SKM-1 (cell line): Measurements from ENCODE around the gene GGCX.

Source experiments
- DNase-seq: peaks from one replicate; lab custom pipeline; 2025; ENCODE audit not compliant: unreplicated experiment; lab: John Stamatoyannopoulos, UW

Gene GGCX

DNA sequence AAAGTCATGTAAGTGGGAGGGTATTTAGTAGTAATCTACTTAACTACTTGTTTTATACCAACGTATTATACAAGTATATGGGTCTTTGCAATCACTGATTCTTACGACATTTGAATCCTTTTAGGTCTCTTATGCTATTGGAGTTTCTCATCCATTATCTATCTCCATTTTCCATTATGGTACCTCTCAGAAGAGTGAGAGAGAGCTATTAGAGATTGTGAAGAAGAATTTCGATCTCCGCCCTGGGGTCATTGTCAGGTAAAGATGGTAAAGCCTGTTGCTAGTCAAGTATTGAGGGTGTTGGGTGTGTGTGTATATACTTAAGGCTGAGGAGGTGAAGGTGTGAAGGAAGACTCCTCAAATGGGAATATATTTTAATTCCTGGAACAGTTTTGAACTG is 18.5 kb downstream of the GGCX start:
- no peak for DNase-seq

- no peak for DNase-seq
Observed at GRCh38 chr2:85541753-85542457, 19.4 kb downstream of the GGCX start.

- no peak for DNase-seq
Observed at GRCh38 chr2:85541262-85541661, 20.0 kb downstream of the GGCX start.

- no peak for DNase-seq
Observed at GRCh38 chr2:85540133-85540648, 21.1 kb downstream of the GGCX start.

DNA sequence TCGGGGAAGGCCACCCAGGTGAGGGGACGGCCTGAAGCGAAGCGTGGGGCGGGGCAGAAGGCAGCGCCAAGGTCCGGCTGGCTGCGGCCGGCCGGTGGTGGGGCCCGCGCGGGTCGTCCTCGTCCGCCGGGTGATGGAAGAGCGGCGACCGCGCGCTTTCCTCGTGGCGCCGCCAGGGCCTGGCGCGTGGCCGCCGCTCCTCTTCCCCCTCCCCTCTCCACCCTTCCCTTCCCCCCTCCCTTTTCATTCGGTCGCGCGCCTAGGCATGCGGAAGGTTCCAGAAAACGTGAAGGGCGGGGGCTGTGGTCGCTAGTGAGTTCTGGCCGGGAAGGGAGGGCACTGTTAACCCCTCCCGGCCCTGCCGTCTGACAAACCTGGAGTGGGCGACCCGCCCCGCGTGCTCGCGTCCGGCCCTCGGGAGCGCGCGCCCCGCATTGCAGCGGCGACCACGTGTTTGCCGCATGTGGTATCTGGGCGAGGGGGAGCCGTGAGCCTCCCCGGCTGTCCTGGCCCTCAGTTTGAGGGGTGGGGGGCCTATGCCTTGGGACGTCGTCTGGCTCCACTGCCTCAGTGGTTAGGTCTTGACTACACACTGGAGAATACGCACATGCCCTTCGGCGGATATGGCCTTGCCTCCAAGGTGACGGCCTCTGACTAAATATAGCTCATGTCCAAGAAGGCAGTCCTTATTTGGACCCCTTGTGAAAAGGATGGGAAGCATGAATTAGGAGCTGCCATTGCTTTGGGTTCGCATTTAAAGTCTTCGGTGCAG is 21.7 kb downstream of the GGCX start:
- peak; percentile 77 for DNase-seq

GRCh38 chr2:85538507-85539360 is 22.6 kb downstream of the GGCX start, which contains the start of gene MAT2A:
TSS of gene MAT2A (plus strand) at chr2:85539168. CDS start at chr2:85539288, 120 bp downstream.
- DNase-seq: peak; percentile 99

DNA sequence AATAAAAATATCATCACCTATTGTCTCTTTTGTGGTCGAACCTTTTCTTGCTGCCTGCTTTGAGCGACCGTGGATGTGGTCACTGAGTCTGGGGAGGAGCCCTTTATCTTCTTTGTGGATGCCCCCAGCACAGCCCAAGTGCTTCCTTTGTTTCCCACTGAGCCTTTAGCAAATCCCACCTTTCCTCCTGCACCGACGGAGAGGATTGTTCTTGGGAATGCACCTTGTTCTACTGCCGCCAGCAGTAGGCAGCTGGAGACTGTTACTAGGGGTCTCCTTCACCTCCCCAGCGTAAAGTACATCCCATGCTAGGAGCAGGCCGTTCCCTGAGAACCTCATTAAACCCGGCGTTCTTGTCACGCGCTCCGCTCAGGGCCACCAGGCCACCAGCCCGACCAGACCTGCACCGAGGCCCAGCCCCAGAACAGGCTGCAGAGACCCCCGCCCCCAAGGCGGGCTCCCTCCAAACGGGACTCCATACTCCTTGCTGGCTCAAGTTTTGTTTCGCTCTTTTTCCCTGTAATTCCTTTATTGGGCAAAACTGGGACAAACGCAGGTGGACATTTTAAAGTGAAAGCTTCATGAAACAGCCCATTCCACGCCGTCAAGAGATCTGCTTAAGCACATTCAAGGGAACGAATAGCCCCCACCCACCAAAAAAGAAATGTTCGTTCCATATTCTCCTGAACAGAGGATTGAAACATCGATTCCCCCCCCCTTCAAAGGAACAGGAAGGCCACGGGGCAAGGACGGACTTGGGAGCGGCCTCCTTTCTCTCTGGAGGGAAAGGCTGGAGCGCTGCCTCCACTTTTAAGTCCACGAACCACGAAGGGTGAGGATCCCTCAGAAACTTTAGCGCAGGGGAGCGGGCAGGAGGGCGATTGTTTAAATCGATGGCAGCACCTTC is 23.4 kb downstream of the GGCX start:
- DNase-seq: no peak

- DNase-seq: no peak
Observed at GRCh38 chr2:85536479-85536878, 24.8 kb downstream of the GGCX start.

- peak; percentile 40 for DNase-seq
Observed at GRCh38 chr2:85534881-85535280, 26.4 kb downstream of the GGCX start.

- DNase-seq: no peak
Observed at GRCh38 chr2:85534099-85534498, 27.2 kb downstream of the GGCX start.

DNA sequence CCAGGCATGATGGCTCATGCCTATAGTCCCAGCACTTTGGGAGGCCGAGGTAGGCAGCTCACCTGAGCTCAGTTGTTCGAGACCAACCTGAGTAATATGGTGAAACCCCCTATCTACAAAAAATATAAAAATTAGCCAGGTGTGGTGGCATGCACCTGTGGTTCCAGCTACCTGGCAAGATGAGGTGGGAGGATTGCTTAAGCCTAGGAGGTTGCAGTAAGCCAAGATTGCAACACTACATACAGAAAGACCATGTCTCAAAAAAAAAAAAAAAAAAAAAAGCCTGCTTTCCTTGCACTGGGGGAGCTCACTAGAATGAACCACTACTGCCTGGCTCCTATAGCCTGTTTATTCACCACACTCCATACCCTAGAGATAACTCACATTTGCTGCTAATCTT is 29.7 kb downstream of the GGCX start:
- DNase-seq: no peak

GRCh38 chr2:85529809-85530208 is 31.5 kb downstream of the GGCX start:
- no peak for DNase-seq

DNA sequence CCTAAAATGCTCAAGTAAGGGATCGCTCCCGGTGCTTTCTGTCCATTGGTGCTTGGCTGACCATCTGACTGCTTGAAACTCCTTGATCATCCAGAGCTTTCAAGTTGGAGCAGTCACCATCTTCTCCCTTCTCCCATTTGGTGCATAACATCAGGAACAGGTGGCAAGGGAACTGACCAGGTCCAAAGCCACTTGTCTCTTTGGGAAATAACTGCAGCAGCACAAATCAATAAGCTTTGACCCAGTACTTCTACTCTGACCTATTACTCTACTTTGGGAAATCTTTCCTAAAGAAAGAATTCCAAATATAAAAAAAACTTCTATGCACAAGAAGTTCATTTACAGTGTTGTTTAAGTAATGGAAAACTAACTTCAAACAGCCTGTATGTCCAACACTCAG is 32.9 kb downstream of the GGCX start:
- DNase-seq: no peak

DNA sequence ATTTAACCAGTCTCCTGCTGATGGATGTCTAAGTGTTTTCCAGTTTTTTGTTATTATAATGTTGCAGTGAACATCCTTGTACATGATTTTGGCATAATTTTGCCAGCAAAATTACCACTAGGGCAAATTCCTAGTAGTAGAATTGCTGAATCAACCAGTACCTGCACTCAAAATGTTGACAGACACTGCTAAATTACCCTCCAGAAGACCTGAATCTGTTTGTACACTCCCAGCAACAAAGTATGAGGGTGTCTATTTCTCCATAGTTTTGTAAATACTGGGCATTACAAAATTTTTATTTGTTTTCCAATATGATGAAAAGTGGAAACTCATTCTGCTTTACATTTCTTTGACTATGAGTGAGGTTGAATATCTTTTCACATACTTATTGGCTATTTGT is 33.5 kb downstream of the GGCX start:
- no peak for DNase-seq

GRCh38 chr2:85525567-85525966 is 35.7 kb downstream of the GGCX start:
- DNase-seq: no peak

DNA sequence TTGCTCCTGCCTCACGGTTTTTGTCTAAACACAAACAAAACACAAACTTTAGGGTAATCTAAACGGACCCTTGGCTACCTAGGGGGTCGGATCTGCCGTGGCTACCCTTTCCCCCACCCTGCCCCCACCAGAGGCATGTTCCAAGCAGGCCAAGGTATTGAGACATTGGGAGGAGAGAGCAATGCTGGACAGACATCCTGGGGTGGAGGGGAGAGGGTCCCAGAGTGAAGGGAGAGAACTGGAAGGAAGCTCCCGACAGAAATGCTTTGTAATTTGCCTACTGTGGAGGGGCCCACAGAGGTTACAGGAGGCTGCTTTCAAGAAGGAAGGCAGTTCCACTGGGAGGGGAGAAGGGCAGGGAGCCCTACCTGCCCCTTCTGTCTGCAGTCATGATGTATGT is 36.3 kb downstream of the GGCX start:
- no peak for DNase-seq

DNA sequence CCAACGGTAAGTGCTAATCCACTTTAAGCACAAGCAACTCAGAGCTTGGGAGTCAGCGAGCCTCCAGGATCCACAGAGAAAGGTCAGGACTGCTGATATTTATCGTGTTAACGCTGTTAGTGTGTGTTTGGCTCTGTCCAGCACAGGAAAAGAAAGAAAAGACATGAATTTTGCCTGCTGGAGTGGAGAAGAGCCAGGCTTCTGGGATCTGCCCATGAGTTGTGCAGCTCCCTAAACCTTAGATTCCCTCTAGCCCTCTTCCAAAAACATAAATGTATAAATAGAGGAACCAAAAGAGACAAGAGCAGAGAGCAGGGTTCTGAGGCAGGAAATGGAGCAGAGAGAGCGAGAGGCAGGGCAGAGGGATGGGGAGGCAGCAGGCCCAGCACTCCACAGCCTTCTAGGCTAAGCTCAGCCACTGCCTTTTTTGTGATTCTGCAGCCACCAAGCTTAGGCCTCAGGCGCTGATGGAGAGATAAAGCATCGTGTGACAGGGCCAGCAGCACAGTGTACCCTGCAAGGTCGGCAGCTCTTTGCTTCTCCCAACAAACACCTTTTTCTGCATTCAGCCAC is 36.9 kb downstream of the GGCX start:
- peak; percentile 42 for DNase-seq

DNA sequence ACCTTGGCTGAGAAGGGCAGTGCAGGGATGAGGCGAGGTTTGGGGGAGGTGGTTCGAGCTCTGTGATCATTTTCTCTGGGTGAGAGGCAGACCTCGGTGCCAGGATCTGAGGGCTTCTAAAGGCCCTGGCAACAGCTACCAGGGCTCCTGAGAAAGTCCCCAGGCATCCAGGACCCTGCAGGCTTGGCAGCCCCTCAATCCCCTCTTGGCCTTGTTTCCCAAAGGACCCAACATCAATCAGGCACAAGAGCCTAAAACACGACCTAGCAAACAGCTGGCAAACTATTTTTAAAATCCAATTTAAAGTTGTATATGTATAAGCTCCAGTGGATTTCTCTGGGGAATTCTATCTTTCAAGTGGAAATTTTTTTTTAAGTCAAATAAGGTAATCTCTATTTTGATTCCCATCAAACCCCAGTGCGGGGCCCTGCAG is 37.4 kb downstream of the GGCX start:
- no peak for DNase-seq

DNA sequence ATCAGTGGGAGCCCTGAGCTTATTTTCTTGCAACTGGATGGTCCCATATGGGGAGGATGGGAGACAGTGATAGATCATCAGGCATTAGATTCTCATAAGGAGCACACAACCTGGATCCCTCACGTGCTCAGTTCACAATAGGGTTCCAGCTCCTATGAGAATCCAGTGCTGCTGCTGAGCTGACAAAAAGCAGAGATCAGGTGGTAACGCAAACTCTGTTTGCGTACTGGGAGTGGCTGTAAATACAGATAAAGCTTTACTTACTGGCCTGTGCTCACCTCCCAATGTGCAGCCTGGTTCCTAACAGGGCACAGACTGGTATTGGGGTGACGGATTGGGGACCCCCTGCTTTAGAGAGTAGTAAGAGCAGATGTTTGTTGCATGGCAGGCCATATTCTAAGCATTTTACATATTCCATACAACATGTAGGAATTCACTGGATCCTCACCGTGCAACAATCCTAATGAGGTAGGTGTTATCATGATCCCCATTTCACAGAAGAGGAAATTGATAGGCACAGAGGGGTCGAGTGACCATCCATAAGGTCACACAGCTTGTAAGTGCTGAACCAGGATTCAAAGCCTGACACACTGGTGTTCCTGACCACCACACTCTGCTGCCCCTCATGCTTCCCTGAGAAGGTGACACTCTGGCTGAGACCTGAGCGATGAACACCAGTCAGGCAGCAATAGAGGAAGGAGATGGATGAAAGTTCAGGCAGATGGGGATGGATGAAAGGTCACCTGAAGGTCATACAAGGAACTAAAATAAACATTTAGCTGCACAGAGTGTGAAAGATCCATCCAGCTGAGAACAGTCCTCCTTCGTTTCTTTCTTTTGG is 38.0 kb downstream of the GGCX start:
- no peak for DNase-seq
